ENCODE results near the gene FAM83G.
"Not testable (repeated sequence)": the region's sequence is repeated elsewhere in the genome, so short reads cannot be mapped to it uniquely, and the experiment has no call there.

The FAM83G gene

DNA sequence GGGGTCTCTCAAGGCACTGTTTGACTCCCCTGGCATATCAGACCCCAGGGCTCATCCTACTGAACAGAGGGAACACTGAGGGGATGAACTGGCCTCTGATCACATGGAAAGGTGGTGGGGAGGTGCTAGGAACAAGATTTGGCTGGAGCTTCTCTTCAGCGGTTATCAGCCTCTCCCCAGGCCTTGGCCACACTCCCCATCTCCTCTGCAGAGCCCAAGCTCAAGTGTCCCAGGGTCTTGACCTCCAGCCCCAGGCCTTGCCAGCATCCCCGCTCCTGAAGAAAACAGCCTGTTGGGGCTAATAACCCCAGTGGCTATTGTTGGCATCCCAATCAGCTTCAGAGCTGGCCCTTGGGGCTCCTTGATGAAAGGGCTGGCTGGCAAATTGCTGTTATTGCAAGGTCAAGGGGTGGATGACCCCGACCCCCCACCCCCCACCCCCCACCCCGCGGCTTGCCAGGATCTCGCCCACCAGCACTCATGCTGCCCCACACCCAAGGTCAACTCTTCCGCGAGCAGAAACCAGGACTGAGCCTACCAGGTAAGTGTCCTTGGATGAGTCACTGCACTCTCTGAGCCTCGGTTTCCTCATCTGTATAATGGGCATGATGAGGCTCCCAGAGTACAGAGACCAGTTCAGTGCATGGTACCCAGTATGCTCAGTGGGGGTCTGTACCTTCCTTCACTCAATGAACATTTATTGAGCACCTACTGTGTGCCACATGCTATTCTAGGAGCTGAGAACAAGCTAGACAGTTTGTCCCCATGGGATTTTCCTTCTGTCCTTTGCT lies 18.8 kb upstream of the FAM83G start:
- DNase-seq = no peak

DNA sequence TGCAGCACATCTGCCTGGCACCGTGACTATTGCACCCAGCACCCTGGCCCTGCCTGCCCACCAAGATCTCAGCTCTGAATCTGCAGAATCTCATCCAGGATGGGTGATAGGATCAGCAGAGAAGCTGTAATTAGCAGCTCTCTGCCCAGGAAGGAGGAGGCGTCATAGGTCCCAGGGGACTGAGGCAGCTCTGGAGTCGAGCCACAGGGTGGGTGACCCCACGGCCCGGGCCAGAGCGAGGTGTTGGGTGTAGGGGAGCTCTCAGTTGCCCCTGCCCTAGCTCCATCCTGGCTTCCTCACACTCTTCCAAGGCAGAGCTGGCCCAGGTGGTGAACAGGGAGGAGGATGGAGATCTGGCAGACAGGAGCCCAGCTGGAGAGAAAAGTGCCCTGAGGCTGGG lies 18.2 kb upstream of the FAM83G start:
- DNase-seq = no peak

DNA sequence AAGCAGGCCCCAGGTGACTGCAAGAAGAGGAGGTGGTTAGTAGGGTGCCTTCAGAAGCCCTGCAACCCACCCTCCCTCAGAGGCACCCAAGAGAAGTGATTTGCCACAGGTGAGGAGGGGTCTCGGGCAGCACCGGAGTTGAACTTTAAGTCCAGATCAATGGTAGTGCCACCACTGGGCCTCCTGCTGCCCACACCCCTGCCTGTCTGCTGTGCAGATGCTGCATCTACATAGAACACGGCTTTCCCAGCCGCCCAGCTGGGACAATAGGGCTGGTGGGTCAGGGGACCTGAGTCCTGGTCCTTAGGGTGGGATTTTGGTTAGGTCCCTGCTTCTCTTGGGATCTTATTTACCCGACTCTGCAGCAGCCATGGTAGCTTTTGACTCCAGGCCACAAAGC lies 17.6 kb upstream of the FAM83G start:
- DNase-seq = no peak

DNA sequence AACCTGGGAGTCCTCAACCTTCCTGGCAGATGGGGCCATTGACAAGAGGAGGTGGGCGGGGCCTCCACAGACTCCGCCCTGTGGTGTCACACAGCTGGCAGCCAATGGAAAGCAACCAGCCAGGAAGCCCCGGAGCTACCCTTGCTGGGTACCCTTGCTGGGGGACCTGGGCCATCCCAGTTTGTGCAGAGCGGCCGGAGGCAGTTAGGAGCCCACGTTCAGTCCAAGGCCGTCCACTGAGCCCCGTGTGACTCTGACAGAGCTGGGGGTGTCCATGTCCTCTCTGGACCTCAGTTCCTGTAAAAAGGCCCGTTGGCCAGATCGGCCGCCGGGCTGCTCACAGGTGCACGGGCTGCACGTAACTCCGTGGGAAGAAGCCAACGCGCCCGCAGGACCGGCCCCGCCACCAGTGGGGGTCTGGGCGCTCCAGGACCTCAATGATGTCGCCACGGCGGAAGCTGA lies 17.1 kb upstream of the FAM83G start:
- DNase-seq = no peak

DNA sequence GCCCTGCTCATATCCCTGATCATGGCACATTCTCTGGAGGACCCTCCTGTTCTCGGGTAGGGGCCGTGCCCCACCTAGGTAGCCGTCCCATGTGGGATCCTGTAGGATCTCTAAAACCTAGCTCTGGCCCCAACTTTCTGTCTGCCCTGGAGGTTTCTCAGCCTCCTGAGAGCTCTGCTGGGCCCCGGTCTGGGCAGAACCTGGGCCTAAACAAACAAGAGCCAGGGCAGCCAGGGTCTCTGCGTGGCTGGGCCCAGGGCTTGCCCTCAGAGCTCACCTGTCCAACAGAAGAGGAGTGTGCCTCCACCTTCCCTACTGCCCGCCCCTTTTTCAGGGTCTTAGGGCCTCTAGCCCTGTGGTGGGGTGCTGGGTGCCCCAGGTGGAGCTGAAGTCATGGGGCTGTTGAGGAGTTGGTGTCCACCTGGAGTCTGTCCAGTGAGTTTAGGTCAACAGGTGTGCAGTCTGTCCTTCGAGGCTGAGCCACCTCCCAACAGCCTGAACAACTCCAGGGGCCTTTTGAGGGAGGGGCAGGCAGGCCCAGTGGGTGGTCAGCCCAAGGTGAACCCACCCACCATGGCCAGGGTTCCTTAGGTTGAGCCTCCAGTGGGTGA lies 16.6 kb upstream of the FAM83G start:
- not testable (repeated sequence) for DNase-seq

DNA sequence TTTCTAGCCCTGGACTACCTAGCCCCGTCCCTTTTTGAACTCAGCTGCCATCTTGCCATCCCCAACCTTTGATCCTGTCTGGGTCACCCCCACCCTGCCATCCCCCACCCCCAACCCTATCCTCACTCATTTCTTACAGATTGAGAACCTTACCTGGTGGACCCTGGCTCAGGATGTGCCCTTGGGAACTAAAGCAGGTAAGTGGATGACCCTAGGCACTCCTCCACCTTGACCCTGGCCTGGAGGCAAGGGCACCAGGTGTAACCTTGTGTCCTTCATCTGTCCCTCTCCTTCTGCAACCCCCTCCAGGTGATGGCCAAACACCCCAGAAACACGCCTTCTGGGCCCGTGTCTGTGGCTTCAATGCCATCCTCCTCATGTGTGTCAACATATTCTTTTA lies 15.5 kb upstream of the FAM83G start:
- no peak for DNase-seq

DNA sequence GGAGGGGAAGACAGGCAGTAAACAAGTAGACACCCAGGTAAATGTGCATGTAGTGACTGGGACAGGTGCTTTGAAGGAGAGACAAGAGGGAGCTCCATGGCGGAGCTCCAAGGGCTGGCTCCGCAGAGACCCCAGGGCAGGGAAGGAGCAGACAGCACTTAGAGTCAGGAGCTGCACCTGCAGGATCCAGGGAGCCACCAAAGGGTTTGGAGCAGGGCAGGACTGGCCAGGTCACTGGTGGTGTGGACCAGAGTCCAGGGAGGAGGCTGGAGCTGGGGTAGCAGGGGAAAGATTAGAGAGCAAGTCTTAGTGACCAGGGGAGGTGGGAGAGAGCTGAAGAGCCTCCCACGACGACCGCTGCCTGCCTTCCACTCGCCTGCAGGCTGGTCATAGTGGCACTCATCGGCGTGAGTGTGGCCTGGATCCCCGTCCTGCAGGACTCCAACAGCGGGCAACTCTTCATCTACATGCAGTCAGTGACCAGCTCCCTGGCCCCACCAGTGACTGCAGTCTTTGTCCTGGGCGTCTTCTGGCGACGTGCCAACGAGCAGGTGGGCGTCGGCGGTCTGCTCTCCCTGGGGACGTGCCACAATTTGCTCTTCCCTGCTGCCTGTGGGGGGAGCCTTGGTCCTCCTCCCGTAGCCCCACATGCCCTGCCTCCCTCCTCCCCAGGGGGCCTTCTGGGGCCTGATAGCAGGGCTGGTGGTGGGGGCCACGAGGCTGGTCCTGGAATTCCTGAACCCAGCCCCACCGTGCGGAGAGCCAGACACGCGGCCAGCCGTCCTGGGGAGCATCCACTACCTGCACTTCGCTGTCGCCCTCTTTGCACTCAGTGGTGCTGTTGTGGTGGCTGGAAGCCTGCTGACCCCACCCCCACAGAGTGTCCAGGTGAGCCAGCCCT lies 14.7 kb upstream of the FAM83G start:
- DNase-seq = no peak

DNA sequence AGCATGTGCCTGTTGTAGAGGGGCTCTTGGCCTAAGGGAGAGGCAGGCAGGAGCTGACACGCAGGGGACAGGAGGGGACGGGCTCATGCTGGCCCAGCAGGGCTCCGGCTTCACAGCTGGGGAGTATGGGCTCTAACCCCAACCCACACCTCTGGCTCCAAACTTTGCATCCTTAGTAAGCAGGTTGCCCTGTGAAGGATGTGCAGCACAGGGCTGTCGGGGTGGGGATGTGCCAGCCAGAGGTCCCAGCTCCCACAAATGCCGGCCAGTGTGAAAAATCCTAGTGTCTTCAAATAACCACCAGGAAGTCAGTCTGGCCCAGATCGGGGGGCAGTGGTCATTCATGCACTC lies 14.0 kb upstream of the FAM83G start:
- no peak for DNase-seq

DNA sequence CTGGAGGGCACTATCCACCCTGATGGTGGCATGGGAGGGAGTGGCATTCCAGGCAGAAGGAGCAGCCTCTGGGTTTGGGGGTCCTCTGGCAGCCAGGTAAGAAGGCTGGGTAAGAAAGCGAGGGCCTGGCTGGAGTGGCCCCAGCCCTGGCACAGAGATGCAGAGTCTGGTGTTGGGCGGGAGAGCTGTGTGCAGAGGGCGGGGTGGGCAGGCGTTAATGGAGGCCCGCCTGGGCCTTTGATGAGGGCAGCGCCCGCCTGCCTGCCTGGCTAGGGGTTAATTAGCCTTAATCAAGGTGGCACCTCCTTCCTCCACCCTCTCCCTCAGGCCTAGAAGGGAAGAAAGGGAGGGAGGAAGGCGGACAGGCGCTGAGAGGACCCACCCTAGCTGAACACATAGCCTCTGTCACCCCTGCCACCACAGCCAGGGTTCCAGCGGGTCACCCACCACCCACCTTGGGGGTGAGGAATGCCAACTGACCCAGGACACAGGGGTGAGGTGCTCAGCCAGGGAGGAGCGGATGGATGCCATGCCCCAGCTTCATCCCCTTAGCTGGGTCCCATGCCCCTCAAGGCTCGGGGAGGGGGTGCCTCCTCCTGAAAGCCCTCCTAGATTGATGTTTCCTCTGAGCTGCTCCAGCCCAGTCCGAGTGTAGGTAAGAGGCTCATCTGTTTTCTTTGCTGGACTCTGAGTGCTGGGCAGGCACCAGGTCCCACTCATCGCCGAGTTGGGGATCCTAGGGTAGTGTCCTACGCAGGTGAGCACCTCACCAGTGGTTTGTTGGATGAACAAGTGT lies 13.4 kb upstream of the FAM83G start:
- DNase-seq = no peak

DNA sequence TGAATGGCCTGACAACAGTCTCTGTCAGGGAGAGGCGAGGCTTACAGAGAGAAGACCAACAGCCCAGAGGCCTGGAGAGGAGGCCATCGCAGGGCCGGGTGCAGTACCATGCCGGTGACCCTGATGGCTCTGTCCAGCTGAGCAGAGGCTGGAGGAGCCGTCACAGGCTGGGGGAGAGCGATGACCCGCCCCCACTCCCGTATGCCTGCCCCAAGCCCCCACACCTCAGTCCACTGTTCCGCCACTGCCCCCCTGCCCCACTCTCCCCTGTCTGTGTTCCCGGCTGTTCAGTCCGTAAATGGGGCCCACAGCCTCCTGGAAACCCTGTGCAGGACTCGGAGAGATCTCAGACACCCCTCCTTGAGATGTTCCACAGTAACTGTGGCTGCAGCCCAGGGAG lies 12.8 kb upstream of the FAM83G start:
- DNase-seq = no peak

DNA sequence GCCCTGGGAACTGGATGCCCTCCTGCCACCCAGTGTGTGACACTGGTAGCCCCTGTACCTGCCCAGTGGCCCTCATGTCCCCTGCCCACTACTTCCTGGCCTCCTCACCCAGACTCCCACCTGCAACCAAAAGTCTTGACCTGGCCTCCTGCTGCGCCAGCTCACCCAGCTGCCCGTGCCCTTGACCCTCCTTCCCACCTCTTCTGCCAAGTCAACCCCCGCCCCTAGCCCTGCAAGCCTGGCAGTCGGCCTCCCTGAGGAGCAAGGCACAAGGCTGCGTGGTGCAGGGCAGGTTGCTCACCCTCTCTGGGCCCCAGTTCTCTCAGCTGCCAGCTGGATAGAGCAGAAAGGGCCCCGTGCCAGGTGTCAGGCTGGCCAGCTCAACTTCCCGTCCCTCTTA lies 12.3 kb upstream of the FAM83G start:
- no peak for DNase-seq

DNA sequence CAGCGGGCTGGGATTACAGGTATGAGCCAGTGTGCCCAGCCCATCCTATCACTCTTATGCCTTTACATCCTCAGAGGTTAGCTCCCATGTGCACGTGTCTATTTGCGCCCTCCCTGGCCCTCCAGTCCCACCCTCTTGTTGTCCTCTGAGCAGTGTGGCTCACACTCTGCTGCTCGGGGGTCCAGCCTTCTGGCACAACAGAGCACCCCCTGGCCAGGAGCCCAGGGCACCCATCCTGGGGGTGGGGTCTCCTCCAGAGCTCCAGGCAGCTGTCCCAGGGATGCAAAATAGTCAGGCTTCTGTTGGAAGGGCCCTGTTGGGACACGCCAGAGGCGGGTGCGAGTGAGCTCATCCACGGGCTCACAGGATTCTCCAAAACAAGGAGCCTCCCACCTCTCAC lies 11.7 kb upstream of the FAM83G start:
- DNase-seq = no peak

DNA sequence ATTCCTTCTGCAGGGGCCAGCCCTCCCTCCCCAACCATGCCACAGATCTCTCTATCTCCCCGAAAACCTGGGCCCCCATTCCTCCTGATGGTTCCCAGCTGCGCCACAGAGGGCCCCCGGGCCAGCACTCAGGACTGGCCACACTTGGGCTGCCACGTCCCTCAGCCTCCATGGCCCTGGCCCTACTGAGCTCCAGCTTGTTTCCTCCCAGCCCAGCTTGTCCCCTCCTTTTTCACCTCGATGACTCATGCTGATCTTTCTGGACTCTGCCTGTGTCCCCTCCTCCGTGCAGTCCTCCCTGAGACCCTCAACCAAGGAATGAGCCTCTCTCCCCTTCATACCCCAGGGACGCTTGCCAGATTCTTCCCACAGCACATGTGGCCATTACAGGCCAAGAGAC lies 10.9 kb upstream of the FAM83G start:
- no peak for DNase-seq

DNA sequence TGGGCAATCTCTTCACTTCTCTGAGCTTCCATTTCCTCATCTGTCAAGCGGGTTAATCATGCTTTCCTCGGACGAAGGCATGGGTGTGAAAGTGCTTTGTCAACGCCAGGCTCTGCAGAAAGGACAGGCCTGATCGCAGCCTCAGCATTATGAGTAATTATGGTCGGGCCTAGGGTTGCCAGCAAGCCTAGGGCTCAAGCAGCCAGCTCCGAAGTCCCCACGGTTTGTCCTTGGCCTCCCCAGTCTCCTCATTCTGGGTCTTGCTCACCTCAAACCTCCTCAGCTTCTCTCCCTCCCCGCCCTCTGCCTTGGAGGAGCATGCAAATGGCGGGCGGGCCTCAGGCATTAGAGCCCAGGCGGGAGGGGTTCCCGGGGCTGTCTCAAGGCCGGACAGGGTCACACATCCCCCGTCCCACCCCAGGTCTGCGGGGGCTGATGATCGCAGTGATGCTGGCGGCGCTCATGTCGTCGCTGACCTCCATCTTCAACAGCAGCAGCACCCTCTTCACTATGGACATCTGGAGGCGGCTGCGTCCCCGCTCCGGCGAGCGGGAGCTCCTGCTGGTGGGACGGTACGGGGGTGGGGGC lies 10.2 kb upstream of the FAM83G start:
- no peak for DNase-seq

DNA sequence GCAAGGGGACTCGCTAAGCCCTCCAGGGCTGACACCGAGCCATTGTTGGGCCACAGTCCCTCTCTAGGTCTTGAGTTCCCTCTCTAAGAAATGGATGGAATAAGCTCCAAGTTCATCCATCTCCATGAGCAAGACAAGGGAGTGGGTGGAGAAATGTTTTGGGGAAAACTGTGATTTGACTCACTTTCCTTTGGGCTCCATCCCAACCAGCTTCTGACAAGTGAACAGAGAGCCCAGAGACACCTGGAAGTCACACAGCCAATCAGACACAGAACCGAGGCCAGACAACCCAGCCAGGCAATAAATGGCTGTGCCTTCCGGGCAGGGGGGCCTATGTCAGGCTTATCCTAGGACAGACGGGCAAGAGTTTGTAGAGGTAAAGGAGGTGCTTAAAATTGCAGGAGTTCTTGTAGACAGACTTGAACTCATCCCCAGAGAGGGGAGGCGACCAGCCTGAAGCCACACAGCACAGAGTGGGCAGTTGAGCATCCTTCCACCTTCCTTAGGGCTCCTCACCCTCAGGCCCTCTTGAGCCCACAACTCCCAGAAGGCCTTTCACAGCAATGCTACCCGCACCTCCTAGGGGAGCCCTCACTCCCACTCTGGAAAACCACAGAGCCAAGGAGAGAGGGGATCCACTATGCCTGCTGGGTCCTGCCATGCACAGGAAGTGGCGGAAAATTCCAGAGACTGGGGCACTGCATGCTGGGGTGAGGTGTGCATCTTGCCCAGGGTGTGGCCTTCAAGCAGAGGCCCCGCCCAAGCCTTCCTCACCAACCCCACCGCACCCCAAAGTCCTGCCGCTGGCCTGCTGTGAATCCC lies 9.5 kb upstream of the FAM83G start:
- no peak for DNase-seq

DNA sequence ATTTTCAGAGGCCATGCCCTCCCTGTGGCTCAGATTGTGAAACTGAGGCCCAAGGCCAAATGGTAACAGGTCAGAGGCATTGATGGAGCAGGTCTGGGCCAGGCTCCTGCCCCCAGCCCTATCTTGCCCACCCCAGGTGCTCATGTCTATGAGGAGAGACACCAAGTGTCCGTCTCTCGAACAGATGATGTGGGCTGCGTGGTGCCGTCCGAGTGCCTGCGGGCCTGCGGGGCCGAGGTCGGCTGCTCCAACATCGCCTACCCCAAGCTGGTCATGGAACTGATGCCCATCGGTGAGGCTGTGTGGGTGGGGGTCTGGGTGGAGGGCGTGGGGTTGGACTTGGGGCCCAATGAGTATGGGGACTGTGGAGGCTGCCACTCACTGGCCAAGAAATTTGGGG lies 8.7 kb upstream of the FAM83G start:
- no peak for DNase-seq

DNA sequence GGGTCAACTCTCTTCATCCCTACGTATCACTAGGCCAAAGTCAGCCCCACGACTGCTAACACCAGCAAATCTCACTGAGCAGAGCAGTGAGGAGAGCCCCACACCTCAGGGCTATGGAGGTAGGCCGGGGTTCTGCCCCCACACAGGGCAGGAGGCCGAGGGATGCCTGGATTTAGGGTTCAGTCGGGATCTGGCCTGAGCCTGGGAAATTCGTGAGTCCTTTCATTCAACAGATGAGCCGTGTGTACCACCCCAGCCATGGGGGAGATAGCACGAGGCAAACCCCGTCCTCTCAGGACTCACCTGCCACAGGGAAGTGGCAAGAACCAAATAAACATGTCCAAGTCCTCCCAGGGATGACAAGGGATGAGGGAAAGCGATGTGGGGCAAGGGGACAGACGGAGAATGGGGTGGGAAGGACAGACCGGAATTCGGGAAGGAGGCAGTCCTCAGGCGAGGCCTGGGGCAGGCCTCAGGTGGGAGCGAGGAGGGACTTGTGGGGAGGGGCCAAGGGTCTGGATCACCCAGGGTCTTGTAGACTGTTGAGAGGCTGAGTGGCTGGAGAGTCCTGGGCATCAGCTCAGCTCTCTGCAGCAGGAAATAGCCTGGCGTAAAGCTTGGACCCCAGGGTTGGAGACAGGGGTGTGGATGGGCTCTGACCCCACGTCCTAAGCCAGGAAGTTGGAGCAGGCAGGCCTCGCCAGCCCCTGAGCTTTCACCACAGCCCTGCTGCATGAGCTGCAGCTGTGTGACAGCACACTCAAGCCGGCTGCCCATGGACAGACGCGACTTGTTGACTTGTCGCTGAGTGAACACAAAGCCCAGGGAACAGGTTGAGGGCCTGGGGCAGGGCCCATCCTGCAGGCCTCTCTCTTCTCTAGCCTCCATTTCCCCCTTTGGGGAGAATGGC lies 7.9 kb upstream of the FAM83G start:
- no peak for DNase-seq

DNA sequence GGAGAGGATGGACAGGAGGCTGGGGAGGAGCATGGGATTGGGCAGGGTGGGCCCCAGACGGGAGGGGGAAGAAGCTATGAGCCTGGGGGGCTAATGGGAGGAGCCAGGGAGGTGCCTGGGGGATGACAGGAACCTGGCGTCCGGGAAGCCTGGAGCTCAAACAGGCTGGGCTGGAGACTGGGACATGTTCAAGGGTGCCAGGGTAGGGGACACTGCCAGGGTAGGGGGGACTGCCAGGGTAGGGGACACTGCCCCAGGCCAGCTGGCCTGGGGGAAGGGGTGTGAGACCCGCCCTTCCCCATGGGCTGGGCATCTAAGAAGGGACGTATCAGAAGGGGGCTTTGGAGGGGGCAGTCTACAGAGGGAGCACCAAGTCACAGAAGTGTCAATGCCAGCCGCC lies 7.0 kb upstream of the FAM83G start:
- no peak for DNase-seq

DNA sequence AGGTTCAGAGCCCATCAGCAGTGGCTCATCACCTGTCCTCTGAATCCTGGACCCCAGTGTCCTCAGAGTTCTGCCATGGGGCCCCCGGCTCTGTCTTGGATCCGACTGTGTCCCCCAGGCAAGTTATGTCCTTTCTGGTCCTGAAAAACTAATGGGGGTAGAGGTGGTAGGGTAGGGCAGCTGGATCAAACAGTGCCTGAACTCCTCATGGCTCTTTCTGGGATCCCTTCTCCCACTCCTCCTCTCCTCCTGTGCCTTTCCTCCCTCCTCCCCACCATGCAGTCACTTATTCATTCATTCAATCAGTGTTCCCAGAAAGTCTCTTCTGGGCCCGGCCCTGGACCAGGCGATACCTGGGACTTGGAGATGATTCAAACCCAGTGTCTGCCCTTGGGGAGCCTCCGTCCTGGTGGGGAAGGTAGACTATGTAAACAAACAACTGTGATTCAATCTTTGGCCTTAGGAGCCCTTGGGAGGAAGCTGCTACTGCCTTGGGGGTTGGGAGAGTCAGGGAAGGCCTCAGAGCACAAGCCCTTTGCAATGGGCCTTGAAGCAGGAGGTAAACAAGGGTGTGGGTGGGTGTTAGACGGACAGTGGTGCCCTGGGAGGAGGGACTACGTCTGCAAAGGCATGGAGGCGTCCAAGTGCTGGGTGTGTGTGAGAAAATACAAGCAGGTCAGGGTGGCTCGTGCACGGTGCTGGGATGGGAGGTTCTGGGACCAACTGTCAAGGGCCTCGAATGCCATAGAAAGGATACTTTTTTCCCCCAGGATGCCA lies 6.4 kb upstream of the FAM83G start:
- DNase-seq = no peak

DNA sequence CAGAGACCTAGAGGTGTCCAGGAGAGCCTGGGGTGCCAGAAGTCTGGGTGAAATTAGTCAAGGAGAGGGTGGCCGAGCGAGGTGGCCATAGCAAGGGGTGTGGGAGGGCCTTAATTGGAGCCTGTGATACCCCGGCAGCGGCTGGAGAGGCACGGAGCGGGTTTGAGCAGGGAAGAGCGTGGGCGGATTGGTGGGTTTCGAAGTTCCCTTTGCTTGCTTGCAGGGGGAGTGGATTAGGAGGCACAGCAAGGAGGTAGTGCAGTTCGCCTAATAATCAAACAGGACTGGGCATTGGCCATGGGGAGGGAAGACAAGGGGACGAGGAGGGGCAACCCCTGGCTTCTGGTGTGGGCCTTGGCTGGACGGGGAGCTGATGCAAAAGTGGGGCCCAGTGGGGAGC lies 5.4 kb upstream of the FAM83G start:
- no peak for DNase-seq

All from EL (cell line).